Measurements from ENCODE around the gene NIT1. TPM values are rescaled to one million over a fixed set of nuclear protein-coding genes. Genes with fewer than 3 reads are reported as not detected.

NIT1 gene
- total RNA-seq, 1 donor from 2014 or later = 16.2 TPM

Small RNA genes within 50 kb of the gene (small RNA-seq; reads per million reads assigned to genes)
- gene RF01225 = not detected

Other genes starting within 250 kb of the NIT1 start
- not detected for gene ITLN1, start 232.9 kb upstream of the NIT1 start, total RNA-seq
- not detected for gene ITLN2, start 163.3 kb upstream of the NIT1 start, total RNA-seq
- 10.4 TPM for gene F11R, start 97.0 kb upstream of the NIT1 start, total RNA-seq
- gene TSTD1, start 79.1 kb upstream of the NIT1 start, total RNA-seq = 27.7 TPM
- gene USF1, start 72.1 kb upstream of the NIT1 start, total RNA-seq = 66.3 TPM
- gene ARHGAP30, start 48.2 kb upstream of the NIT1 start, total RNA-seq = 4.2 TPM
- gene NECTIN4, start 28.5 kb upstream of the NIT1 start, total RNA-seq = not detected
- gene KLHDC9, start 19.7 kb upstream of the NIT1 start, total RNA-seq = not detected
- gene PFDN2, start 68 bp upstream of the NIT1 start, total RNA-seq = 36.5 TPM
- gene DEDD, start 14.6 kb downstream of the NIT1 start, total RNA-seq = 19.8 TPM
- 133 TPM for gene UFC1, start 35.9 kb downstream of the NIT1 start, total RNA-seq
- gene USP21, start 41.4 kb downstream of the NIT1 start, total RNA-seq = 6.8 TPM
- gene PPOX, start 48.3 kb downstream of the NIT1 start, total RNA-seq = 13.6 TPM
- 11.0 TPM for gene B4GALT3, start 59.4 kb downstream of the NIT1 start, total RNA-seq
- 4.7 TPM for gene ADAMTS4, start 80.9 kb downstream of the NIT1 start, total RNA-seq
- gene NDUFS2, start 84.3 kb downstream of the NIT1 start, total RNA-seq = 147 TPM
- 16.2 TPM for gene FCER1G, start 97.2 kb downstream of the NIT1 start, total RNA-seq
- 6.8 TPM for gene APOA2, start 105.5 kb downstream of the NIT1 start, total RNA-seq
- gene TOMM40L, start 108.0 kb downstream of the NIT1 start, total RNA-seq = 10.4 TPM
- not detected for gene NR1I3, start 120.1 kb downstream of the NIT1 start, total RNA-seq
- gene PCP4L1, start 140.6 kb downstream of the NIT1 start, total RNA-seq = 0.52 TPM
- gene MPZ, start 191.9 kb downstream of the NIT1 start, total RNA-seq = 63.7 TPM
- gene SDHC, start 196.3 kb downstream of the NIT1 start, total RNA-seq = 18.3 TPM
- gene CFAP126, start 249.8 kb downstream of the NIT1 start, total RNA-seq = not detected